ENCODE data around the gene DNLZ.

The DNLZ gene

DNA sequence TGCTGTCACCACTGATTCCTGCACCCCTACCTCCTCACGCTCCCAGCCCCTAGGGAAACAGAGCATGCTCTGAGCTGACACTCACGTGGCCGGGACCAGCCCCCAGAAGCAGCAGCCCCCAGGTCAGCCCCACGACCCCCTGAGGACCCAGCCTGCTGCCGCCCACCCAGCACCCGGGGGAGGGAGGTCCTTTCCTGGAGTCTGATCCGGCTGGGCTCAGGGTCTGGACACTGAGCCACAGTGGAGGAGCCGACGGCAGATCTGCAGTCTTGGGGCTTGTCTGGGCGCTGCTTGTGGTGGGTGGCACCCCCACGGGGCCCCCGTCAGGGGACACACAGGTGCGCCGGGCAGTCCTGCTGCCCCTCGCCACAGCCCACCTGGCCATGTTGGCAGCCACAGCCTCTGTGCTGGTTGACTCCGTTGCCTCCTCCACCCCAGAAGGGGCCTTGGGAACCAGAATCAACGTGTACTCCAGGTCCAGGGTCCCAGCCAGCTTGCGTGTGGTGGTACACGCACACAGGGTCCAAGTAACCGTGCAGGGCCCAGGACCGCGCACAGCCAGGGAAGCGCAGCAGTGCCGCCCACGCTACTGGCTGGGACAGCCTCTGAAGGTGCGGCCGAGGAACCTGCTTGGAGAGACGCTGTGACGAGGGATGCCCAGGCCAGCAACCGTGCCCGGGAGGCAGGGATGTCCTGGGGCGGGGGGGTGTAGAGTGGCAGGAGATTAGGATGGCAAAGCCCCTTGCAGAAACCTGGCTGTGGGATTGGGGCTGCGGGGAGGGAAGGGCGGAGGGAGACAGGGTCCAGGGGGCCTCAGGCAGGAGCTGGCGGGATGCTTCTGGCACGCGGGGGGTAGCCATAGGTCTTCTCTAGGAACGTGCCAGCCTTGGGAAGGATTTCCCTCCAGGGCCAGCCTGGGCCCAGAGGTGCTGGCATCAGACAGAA, 3.5 kb downstream of the DNLZ start:
- Histone ChIP-seq H3K4me1 (peaks cover 3% of the 10 kb centered on the region), H3K27ac (no peak overlapping the region)
- no peak for TF ChIP-seq CTCF (IDR thresholded peaks at IDR 0.05)

DNA sequence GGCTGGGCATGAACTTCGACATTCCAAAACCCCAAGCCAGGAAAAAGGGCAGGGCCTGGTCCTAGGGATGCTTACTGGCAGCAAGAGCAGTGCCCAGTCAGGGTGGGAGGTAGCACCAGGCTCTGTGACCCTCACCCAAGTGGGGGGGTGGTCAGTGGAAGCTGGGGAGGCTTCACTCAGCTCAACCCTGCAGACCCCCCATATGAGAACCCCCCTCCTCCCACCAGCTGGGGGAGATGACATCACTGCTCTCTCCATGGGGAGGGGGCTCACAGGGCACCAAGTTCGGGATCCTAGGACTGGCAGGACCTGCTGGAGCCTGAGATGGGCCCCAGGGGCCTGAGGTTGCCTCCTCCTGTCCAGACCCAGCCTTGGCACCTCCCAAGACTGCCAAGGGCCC, 4.7 kb downstream of the DNLZ start:
- H3K36me3 ChIP-seq (ENCODE audit: control insufficient read depth, insufficient read depth, low read length), result no peaks in the 10 kb centered on the region
- H2AFZ ChIP-seq, result no peak overlapping the region
- H3K27me3 ChIP-seq (ENCODE audit: control insufficient read depth, insufficient read depth, low read length), result no peaks in the 10 kb centered on the region
- no peak overlapping the region for H3K27ac ChIP-seq
- no peak overlapping the region for H3K4me2 ChIP-seq (ENCODE audit: low read length)
- H3K9me3 ChIP-seq (ENCODE audit: control insufficient read depth, low read length), result no peaks in the 10 kb centered on the region
- H3K4me3 ChIP-seq (ENCODE audit: low read depth, low read length), result no peak overlapping the region
- H3K4me1 ChIP-seq, result peaks cover 2% of the 10 kb centered on the region
- no peaks in the 10 kb centered on the region for H3K79me2 ChIP-seq
- TF ChIP-seq CTCF (IDR thresholded peaks at IDR 0.05), result no peak
- H3K9ac ChIP-seq, result no peak overlapping the region

More for the DNA sequence above, 3.5 kb downstream of the DNLZ start:
- Histone ChIP-seq H3K4me3 (ENCODE audit: low read depth, low read length) (no peak overlapping the region), H3K9me3 (ENCODE audit: control insufficient read depth, low read length) (no peaks in the 10 kb centered on the region), H3K9ac (no peak overlapping the region), H3K36me3 (ENCODE audit: control insufficient read depth, insufficient read depth, low read length) (no peaks in the 10 kb centered on the region), H3K27me3 (ENCODE audit: control insufficient read depth, insufficient read depth, low read length) (no peaks in the 10 kb centered on the region), H3K4me2 (ENCODE audit: low read length) (no peak overlapping the region), H3K79me2 (no peaks in the 10 kb centered on the region), H2AFZ (no peak overlapping the region)

DNA sequence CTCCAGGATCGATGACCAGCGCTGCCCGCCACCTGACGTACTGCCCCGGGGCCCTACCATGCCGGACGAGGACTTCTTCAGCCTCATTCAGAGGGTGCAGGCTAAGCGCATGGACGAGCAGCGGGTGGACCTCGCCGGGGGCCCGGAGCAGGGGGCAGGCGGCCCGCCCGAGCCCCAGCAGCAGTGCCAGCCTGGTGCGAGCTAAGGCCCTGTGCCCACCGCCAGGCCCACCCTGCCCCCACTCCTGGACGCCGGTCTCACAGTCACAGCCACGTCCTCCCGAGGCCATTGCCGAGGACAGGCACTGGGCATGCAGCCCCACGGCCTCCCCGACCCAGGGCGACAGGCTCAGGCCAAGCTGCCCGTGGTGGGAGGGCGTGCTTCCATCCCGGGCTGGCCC, 5.5 kb downstream of the DNLZ start:
- Histone ChIP-seq H3K27me3 (ENCODE audit: control insufficient read depth, insufficient read depth, low read length) (no peaks in the 10 kb centered on the region), H3K79me2 (no peaks in the 10 kb centered on the region), H3K4me1 (no peaks in the 10 kb centered on the region), H3K4me2 (ENCODE audit: low read length) (no peak overlapping the region), H3K4me3 (ENCODE audit: low read depth, low read length) (no peak overlapping the region), H2AFZ (no peak overlapping the region), H3K9me3 (ENCODE audit: control insufficient read depth, low read length) (no peaks in the 10 kb centered on the region), H3K36me3 (ENCODE audit: control insufficient read depth, insufficient read depth, low read length) (no peaks in the 10 kb centered on the region), H3K9ac (no peak overlapping the region), H3K27ac (no peak overlapping the region)
- no peak for TF ChIP-seq CTCF (IDR thresholded peaks at IDR 0.05)

DNA sequence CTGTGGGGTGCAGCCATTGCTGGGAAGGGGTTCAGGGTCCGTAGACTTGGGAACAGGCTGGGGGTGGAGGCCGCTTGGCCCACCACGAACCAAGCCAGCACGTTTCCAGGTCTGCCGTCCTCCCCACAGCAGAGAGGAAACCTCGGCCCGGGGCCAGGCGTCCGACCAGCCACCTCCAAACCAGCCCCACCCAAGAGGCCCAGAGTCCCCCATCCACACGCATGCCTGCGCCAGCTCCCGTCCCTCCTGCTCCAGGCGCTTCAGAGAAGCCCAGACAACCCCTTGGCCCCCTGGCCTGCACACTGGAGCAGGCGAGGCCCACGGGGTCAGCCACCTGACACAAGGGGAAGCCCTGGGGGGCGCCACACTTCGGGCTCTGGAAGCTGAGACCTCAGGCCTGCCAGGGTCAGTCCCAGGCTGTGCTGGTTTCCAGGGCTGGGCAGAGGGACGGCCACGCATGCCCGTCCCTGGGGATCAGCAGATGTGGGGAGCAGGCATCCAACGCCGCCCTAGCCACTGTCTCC, 6.3 kb downstream of the DNLZ start:
- H3K27me3 ChIP-seq (ENCODE audit: control insufficient read depth, insufficient read depth, low read length), result no peaks in the 10 kb centered on the region
- H3K9me3 ChIP-seq (ENCODE audit: control insufficient read depth, low read length), result no peaks in the 10 kb centered on the region
- H3K27ac ChIP-seq, result no peak overlapping the region
- no peak for TF ChIP-seq CTCF (IDR thresholded peaks at IDR 0.05)
- H3K79me2 ChIP-seq, result no peaks in the 10 kb centered on the region
- H3K9ac ChIP-seq, result no peak overlapping the region
- H3K4me3 ChIP-seq (ENCODE audit: low read depth, low read length), result no peak overlapping the region
- H3K4me1 ChIP-seq, result no peaks in the 10 kb centered on the region
- H2AFZ ChIP-seq, result no peak overlapping the region
- no peak overlapping the region for H3K4me2 ChIP-seq (ENCODE audit: low read length)
- H3K36me3 ChIP-seq (ENCODE audit: control insufficient read depth, insufficient read depth, low read length), result no peaks in the 10 kb centered on the region
